Limb (tissue), 2 donors: ENCODE results near the gene CEP57L1.

Experiments used
- DNase-seq, 2 donors: peaks; one replicate each; pipeline ENCODE4 v3.0.0-alpha.2; 2016; ENCODE audit errors: extremely low spot score in 2 of 2

Gene CEP57L1

DNA sequence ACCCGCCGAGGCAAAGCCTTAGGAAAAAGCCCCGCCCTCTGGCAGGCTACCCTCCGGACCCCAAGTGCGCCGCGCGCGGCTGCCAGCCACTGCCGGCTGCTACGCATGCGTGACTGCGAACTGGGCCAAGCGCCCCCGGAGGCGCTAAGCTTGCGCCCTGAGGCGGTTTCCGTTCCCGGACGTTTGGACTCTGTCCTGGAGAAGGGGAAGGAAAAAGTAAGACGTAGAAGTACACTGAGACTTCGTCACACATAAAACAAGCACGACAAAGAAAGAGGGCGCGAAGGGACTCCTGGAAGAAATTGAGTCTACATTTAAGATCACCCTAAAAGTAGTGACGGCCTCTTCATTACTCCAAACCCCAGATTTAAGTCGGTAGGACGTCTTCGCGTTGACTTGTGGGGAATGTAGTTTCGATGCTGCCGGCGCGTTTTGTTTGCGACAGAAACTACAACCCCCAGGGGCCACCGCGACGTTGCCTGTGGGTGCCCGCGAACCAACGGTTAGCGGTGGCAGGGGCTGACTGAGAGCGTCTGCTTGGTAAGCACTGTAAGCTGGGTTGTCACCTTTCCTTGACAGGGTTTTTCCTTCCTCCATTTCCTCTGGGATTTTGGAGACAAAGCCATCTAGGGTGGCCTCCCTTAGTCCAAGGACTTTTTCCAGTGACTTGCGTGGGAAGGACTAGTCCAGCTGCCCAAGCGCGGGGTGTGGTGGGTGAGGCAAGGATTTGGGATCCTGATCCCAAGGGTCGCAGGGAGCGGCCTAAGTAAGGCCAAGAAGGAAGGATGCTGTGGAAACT is at the start of gene CEP57L1:
Gene CEP57L1, plus strand, starts transcription at position 472 of the 799 bp plus-strand sequence. CDS start 49,715 bp downstream, outside the sequence.
- peak; percentile 96 to 99 for DNase-seq

DNA sequence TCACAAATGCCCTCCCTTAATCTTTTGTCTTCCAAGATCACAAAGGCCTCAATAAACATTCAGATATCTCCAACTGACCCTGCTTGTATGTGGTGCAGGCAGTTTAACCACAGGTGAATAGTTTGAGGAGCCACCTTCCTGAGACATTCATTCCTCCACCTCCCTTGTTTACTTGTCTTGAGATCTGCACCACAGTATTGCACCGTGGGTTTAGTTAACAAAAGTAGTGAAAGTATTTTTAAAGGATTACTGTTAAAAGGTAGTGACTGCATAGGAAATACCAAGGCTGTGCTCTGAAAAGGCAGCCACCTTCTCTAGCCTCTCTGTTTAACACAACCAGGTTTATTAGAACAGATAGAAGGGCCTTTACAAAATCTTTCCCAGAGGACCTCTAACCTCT is 47.1 kb upstream of the CEP57L1 start:
- no peak for DNase-seq

GRCh38 chr6:109048670-109049415 is 46.5 kb upstream of the CEP57L1 start:
- DNase-seq, result no peak

DNA sequence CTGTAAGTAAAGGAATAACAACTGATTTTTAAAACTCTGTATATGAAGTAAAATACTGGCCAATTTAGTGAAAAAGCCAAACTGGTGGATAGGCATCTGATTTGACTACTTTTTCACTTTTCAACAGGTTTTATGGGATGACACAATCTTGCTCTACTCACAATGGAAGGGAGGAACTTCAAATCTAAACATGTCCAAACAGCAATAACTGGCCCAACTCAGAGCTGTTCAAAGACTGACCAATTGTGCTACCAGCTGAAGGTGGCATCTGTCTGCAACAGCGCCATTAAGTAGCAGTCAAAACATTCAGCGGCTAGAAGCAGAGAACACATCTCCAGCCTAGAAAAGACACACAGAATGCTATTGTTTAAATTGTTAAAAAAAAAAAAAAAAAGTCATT is 45.3 kb upstream of the CEP57L1 start:
- no peak for DNase-seq

DNA sequence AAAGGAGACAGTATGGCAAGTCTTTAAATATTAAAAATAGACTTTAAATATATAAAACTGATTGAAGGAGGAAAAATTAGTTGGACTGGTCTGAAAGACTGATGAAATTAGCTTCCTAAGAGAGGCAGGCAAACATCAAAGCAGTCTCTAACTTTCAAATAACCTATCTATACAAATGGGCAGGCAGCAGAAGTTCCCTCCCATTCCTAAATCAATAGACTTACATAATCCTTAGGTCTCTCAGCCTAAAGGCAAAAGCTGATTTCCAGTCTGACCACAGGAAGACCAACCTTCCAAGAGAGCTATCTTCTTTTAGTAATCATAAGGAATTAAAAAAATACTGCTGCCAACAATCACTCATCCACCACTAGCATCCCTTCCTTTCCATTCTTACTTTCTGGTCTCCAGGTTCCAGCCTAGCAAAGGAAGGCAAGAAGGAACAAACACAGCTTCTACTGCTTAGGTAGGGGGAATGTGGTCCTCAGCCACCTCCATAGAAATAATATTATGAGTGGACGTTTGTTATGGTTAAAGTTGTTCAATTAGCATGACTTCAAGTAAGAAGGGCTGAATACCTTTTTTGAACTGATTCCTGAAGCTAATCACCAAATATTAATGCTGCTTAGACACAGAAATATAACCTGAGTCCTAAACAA is 44.7 kb upstream of the CEP57L1 start:
- no peak for DNase-seq

GRCh38 chr6:109051301-109052017 is 43.8 kb upstream of the CEP57L1 start:
- no peak for DNase-seq

DNA sequence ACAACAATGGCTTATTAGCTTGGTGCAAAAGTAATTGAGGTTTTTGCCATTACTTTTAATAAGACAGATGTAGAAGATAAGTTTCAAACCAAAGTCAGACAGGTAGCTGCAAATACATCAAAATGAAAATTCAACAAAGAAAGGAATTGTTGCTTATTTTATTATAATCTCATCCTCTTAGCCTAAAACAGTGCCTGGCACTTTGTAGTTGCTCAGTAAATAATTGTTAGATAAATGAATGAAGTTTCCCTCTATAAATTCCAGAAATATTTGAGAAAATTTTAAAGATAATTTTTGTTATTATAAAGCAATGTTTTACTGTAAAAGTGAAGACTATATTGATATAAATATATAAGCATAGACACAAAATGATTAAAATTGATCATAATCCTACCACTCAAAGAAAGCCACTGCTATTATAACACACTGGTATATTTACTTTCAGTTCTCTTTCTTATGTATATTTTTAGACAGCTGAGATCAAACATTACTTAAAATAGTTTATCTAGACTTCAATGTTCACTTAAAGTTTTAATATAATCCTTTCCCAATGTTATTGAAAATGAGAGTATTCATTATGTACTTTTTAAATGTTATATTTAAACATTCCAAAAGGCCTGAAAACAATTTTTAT is 43.2 kb upstream of the CEP57L1 start:
- DNase-seq, result no peak

GRCh38 chr6:109052852-109053251 is 42.5 kb upstream of the CEP57L1 start:
- DNase-seq, result no peak

DNA sequence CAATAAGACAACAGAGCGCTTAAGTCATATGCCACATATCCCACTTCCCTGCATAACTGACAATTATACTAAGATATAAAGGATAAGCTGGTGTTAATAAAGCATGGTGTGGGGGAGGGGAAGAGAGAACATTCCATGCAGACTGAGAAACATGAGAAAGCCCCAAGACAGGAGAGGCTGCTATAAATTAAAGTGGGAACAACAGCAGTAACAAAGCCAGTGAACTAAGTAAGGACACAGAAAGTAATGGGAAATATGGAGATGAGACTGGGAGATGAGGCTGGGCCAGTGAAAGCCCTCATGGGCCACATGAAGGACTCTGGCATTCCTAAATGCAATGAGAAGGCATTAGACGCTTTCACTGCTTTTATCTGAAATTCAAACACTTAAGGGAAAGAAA is 42.0 kb upstream of the CEP57L1 start:
- no peak for DNase-seq

- no peak for DNase-seq
These were observed 39.5 kb upstream of the CEP57L1 start for GRCh38 chr6:109055771-109056235.

DNA sequence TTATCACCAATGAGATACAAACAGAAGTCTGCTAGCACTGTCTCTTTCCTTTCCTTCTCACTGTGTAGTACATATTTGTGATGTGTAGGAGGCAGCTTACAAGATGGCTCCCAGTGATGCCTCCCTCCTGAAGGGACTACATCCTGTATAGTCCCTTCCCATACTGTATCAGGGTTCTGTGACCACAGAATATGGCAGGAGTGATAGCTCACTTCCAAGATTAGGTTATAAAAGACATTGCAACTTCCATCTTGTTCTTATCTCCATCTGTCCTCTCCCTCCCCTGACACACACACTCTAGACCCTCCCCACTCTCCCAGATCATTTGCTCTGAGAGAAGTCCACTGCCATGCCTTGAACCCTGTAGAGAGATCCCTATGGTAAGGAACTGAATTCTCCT is 38.6 kb upstream of the CEP57L1 start:
- DNase-seq, result no peak

DNA sequence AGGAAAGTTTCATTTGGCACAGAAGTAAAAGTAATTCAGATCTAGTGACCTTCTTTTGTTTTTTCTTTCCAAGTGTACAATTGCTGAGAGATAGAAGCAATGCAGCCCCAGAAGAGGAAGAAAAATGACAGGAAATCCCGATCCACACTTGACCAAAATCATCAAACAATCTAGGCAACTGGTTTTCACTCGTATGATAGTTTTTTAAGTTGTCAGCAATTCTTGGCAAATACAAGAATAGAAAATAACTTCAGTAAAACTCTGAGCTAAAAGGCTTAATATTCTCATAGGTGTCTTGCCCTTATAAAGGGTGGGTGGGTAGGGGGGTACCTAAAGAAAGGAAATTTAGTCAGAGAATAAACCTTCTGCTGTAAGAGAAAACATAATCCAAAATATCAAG is 36.7 kb upstream of the CEP57L1 start:
- no peak for DNase-seq

DNA sequence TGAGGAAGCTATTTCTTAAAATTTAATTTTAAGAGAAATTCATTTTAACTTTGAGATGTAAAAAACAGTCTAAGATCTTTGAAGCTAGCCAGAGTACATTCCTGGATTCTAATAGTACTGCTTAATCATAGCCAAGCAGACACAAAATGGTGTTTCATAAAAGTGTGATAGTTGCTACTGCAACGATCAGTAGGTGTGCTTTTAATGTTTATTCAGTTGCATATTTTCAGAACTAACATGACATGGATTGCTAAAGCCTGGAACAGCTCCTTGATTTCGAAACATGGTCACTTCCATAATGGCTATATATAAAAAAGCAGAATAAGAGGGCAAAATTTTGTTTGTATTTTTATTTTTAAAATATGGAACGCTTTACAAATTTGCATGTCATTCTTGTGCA is 36.2 kb upstream of the CEP57L1 start:
- no peak for DNase-seq

- no peak for DNase-seq
These were observed 35.7 kb upstream of the CEP57L1 start for GRCh38 chr6:109059571-109060021.

DNA sequence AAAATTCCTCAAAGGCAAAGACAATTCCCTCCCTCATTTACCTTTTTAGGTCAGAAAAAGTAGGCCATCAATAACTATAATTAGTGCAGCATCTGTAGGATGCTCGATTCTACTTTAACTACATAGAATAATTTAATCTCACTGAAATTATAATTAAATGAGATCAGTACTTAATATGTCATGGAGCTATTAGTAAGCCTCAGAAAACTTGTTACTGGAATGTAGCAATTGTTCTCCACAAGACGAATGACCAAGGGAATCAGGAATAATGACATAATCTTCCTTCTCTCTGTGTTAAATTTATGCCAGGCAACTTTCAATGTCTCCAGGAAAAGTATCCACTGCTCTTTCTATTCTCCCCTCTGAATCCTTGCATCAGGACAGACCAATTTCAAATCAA is 34.7 kb upstream of the CEP57L1 start:
- no peak for DNase-seq

DNA sequence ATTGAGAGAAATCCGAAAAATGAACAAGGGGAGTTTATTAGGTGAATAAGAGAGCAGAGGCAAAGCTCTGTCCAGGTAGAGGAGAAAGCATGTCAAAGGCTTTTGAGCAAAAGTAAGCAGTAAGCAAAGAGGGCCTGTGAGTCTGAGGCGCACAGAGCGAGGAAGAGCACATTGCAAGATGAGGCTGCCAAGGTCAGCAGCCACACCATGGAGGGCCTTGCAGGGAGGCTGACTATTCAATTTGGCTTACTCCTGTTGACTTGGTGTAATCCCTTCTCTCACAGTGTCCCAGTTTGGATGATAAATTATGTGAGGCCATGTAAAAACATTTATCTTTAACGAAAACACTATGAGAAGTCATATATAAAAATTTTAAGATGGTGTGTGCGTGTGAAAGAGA is 33.1 kb upstream of the CEP57L1 start:
- no peak for DNase-seq

- no peak for DNase-seq
These were observed 32.4 kb upstream of the CEP57L1 start for GRCh38 chr6:109062767-109063352.

GRCh38 chr6:109069746-109070145 is 25.6 kb upstream of the CEP57L1 start:
- no peak for DNase-seq

- DNase-seq, result no peak
These were observed 24.0 kb upstream of the CEP57L1 start for GRCh38 chr6:109071125-109071917.
